HG03139 (cell line): ENCODE data around the gene OXCT2.
"Not testable (repeated sequence)": the region's sequence is repeated elsewhere in the genome, so short reads cannot be mapped to it uniquely, and the experiment has no call there.

Experiments
- ATAC-seq: cut with Tn5 transposase; IDR thresholded peaks from one replicate; pipeline ENCODE4 v1.9.1; 2021; ENCODE audit not compliant: unreplicated experiment

Gene OXCT2

DNA sequence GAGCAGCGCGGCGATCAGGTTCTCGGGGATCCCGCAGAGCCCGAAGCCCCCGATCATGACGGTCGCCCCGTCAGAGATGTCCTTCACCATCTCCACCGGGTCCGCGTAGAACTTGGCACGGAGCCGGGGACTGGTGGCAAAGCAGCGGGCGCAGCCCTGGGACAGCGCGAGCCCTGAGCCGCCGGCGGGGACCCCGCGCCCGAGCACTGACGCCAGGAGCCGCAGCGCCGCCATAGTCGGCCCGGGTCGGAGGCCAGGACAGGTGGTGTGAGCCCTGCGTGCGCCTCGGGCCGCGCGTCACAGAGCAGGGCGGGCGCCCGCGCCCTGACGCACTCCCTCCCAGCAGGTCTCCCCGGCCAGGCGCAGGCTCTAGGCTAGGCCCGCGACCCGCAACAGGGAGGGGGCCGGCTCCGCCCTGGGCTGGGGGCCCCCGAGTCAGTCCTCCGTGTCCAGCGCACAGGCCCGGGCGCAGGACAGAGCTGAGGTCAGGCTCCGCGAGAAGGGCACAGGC lies at the start of gene OXCT2:
Gene OXCT2, minus strand, starts transcription at position 327 of the 511 bp plus-strand sequence. Its CDS starts 93 bp downstream, at position 234.
- not testable (repeated sequence) for ATAC-seq

DNA sequence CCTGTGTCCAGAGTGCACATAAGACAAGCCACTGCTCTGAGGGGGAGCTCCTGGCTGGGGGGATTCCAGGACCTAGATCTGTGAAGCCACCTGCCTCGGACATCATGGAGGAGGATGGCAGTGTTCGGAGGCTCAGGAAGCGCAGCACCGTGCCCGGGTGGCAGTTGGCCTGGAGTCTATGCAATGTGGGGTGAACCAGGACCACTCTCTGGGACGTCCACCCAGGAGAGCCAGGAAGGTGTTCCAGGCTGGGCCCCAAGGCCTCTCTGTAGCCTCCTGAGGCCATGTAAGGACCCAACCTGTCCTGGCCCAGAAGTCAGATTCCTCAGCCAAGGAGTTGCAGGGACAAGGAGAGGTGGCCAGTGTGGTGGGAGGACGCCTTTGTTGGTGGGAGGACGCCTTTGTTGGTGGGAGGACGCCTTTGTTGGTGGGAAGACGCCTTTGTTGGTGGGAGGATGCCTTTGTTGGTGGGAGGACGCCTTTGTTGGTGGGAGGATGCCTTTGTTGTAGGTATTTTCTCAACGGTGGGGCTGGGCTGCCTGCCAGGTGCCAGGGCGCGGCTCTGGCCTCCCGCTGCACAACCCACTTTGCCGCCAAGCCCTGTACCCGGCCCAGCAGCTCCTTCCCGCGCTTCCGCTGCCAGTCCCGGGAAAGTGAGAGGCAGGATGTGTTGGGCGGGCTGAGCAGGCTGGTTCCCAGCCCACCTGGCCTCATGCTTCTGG lies 48.1 kb upstream of the OXCT2 start:
- no peak for ATAC-seq

DNA sequence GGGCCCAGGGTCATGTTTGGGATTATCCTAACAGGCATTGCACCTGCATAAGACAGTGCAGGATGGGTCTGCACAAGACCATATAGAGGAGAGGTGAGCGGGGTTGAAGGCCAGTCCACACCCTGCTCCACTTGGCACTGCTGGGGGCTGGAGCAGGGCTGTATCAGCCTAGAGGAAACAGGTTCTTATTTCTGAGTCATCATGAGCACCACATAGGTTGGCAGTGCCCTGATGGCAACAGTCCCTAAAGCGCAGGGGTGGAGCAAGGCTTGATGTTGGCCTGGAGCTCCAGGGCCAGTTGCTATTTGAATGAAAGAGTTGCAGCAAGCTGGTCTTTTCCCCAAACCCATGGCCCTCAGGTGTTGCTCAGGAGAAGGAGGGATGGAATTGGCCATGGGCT lies 47.3 kb upstream of the OXCT2 start:
- ATAC-seq, result no peak

DNA sequence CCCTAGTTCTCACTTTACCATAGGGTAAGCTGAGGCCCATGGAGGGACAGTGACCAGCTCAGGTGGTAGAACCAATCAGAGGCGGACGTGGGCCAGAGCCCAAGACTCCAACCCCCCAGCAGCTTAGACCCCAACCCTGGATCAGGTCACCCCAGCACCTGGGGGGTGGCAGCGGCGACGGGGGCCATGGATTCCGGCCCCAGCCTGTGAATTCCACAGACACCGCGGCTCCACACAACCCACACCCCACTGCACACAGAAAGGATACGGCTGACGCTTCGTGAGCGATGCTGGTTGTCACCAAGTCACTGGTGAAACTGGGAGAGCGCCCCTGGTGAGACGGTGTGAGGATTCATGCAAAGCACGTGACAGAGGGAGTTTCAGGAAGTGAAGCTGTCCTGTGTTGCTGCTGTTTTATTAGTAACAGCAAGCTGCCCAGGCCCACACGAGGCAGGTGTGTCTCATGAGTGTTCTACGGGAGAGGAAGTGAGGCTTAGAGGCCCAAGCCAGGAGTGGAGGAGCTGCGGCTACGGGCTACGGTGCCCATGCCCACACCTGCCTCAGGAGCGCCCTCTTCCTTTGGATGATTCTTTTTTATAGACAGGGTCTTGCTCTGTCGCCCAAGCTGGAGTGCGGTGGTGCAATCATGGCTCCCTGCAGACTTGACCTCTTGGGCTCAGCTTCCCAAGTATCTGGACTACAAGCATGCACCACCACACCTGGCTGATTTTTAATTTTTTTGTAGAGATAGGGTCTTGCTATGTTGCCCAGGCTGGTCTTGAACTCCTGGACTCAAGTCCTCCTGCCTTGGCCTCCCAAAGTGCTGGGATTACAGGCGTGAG lies 46.2 kb upstream of the OXCT2 start:
- peak; percentile 60 for ATAC-seq

DNA sequence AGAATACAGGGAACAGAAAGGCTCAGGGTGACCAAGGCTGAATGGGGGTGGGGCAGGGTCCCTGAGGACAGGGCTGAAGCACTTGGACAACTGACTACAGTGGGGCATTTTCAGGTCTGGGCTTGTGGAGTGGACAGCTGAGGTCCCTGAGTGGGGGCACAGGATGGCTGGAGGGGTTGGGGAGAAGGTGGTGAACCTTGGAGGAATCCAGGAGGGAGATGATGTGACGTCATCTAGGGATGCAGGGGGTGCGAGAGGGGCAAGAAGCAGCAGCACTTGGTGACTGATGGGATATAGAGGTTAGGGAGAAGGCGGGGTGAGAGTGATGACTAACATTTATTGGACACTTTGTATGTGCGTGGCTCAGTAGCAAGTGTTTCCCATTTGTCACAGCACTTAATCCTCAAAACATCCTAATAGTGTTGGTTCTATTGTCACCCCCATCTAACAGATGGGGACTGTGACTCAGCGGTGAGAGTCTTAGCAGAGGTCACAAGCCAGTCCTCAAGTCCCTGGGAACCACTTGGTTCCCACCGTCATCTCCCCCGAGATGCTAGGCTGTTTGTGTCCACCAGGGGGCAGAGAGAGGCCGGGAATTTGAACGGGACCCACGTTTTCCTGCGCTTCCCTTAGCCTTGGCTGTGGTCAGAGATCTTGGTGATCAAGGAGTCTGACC lies 45.4 kb upstream of the OXCT2 start:
- peak; percentile 42 for ATAC-seq

DNA sequence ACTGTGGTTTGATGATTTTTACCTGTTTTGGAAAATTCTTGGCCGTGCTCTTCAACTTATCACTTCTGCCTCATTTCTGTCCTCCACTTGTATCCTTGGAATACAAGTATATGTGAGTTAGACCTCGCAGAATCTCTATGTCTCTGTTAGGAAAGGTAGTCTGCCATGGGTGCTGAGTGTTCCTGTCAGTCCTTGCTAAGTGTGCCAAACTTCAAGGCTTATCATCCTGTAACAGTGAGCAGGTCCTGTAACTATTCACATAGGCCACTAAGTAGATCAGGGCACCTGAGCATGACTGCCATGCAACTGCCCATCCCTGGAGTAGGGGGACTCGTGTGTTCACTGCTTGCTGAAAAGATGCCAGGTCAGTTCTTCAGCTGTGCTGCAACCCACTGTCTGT lies 41.8 kb upstream of the OXCT2 start:
- ATAC-seq, result no peak

DNA sequence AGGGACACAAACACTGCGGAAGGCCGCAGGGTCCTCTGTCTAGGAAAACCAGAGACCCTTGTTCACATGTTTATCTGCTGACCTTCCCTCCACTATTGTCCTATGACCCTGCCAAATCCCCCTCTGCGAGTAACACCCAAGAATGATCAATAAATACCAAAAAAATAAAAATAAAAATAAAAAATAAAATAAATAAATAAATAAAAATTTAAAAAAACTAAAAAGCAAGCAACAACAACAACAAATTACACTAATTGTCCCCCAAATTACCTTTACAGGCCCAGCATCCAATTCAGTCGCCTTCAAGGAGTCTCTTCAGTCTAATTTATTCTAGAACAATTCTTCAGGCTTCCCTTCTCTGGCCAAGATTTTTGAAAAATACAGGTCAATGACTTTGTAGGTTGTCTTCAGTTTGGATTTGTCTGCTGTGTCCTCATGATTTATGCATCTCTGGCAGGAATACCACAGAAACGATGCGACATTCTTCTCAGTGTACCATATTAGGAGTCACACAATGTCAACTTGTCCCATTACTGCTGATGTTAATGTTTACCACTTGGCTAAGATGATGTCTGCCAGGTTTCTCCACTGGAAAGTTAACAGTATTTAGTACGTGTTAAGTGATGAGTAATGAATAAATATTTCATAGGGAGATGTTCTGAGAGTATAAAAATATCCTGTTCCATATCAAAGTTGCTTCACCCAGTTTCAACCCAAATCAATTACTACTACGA lies 37.8 kb upstream of the OXCT2 start:
- no peak for ATAC-seq

DNA sequence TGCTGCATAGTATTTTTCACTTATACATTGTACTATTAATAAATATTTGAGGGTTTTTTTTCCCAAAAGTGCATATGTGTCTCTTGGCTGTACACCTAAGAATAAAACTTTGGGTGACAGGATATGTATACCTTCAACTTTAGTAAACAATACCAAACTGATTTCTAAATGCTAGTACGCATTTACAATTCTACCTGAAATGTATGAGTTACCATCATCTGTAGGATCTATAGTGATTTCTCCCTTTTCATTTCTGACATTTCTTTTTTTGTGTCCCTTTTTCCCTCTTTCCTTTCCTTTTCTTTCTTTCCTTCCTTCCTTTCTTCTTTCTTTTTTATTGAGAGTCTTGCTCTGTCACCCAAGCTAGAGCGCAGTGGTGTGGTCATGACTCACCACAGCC lies 34.2 kb upstream of the OXCT2 start:
- ATAC-seq, result no peak

DNA sequence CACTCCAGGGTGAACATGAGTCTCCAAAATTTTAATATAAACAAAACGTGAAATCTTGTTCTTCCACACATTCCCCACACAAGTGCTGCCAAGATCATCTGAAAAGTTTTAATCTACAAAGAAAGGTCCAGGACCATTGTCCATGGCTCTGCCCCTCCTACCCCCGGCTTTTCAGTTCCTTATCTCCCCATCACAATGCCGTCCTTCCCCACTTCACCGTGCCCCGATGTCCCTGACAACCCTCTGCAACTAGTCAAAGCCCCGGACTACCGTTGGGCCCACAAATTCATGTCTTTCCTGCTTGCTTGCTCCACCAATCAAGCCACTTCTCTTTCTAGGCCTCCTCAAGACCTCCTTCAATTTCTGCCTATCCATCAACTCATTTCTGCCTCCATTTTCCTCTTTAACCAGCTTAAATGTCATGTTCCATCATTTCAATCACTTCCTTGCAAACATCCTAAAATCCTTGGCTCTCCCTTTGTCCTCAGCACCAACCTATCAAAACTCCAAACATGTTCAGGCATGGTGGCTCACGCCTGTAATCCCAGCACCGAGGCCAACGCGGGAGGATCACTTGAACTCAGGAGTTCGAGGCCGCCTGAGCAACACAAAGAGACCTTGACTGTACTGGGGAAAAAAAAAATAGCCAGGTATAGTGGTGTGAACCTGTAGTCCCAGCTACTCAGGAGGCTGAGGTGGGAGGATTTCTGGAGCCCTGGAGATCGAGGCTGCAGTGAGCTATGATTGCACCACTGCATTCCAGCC lies 31.5 kb upstream of the OXCT2 start:
- no peak for ATAC-seq

DNA sequence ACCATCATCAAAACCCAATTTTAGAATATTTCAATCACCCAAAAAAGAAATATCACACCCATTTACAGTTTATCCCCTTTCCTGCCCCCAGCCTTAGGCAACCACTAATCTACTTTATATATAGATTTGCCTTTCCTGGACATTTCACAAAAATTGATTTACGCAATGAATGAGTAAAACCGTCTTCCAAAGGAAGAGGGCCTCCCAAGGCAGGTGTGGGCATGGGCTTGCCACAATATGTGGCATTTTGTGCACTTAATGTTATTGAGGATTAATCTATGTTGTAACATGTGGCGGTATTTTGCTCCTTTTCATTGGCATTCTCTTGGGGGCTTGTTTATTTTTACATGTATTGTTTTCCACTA lies 29.3 kb upstream of the OXCT2 start:
- ATAC-seq, result no peak

DNA sequence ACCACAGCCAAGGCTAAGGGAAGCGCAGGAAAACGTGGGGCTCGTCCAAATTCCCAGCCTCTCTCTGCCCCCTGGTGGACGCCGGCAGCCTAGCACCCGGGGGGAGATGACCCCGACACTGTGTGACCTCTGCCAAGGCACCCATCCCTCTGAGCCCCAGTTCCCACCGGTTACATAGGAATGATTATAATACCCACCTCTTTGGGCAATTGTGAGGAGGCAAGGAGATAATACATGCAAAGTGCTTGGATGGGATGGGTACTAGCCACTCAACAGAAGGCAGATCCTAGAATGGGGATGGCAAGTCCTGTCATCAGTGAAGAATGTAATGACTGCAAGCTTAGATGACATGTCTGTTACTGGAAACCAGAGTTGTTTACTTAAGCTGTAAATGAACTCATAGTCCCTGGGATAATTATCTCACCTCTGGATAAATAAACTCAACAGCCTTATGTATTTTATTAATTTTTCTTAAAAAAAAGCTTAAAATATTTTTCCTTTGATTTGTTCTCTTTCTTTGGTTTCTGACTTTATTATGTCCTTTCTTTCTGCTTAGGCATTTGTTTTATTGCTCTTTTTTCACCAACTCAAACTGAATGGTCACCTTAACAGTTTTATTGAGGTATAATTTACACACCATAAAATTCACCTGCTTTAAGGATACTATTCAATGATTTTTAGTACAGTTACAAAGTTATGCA lies 28.8 kb upstream of the OXCT2 start:
- peak; percentile 65 for ATAC-seq

DNA sequence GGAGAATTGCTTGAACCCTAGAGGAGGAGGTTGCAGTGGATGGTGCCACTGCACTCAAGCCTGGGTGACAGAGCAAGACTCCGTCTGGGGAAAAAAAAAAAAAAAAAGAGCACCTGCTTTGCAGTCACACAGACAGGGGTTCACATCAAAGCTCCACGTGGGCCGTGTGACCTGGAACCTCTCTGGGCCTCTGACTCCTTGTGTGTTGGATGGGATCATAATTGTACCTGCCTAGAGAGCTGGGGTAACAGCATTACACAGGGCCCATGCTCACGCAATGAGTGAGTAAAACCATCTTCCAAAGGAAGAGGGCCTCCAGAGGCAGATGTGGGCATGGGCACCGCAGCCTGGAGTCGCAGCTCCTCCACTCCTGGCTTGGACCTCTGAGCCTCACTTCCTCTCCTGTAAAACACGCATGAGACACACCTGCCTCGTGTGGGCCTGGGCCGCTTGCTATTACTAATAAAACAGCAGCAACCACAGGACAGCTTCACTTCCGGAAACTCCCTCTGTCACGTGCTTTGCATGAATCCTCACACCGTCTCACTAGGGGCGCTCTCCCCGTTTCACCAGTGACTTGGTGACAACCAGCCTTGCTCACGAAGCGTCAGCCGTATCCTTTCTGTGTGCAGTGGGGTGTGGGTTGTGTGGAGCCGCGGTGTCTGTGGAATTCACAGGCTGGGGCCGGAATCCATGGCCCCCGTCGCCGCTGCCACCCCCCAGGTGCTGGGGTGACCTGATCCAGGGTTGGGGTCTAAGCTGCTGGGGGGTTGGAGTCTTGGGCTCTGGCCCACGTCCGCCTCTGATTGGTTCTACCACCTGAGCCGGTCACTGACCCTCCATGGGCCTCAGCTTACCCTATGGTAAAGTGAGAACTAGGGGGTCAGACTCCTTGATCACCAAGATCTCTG lies 28.0 kb upstream of the OXCT2 start:
- peak; percentile 70 for ATAC-seq

DNA sequence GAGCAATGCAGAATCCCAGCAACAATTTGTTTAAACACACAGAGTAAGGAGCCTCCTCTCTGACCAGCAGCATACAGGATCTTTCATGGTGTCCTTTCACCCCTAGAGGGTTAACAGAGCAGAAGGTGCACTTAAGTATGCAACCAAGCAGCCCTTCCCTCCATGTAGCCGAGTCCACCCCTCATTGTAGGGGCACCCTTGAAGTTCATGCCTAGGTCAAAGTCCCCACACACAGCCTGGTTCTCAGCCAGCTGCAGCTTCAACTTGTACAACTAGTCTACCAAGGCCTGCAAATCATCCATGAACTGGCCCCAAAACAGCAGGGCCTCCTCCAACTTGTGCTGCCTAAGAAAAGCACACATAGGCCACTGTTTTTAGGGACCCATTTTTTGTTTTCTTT lies 24.5 kb upstream of the OXCT2 start:
- ATAC-seq, result no peak

DNA sequence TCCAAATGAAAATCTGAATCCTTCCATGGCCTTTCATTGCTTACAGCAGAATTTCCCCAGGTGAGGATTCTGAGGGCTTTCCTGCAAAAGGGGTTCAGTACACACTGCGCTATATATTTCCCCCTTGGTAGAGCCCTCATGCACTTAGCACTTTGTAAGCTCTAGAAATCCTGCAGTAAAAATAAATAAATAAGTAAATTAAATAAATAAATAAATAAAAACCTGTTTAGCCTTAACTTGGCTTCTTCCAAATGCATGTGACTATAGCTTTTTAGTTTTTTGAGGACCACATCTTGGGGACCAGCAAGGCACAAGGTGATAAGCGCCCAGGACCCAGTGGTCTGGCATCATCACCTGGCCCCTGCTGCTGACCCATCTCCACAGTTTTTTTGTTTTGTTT lies 20.7 kb upstream of the OXCT2 start:
- ATAC-seq, result no peak

DNA sequence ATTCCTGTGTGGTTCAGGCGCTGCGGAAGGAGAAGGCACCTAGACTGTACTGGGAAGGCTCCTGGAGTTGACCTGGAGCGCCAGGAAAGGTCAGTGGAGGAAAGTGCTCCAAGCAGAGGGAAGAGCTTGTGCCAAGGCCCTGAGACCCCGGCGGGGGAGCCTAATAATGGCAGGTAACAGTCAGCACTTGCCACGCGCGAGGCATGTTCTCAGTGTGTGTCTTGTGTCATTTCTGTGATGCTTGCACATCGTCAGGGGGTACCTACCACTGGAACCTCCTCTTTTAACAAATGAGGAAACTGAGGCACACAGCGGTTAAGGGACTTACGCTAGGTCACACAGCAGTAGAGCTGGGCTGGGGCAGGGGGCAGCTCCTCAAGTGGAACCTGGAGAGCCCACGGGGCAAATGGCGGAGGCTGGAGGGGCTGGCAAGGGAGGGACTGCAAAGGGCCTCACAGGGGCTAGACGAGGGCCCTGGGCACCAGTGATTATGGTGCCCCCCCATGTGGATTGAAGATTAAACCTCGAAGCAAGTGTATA lies 18.5 kb upstream of the OXCT2 start:
- no peak for ATAC-seq

DNA sequence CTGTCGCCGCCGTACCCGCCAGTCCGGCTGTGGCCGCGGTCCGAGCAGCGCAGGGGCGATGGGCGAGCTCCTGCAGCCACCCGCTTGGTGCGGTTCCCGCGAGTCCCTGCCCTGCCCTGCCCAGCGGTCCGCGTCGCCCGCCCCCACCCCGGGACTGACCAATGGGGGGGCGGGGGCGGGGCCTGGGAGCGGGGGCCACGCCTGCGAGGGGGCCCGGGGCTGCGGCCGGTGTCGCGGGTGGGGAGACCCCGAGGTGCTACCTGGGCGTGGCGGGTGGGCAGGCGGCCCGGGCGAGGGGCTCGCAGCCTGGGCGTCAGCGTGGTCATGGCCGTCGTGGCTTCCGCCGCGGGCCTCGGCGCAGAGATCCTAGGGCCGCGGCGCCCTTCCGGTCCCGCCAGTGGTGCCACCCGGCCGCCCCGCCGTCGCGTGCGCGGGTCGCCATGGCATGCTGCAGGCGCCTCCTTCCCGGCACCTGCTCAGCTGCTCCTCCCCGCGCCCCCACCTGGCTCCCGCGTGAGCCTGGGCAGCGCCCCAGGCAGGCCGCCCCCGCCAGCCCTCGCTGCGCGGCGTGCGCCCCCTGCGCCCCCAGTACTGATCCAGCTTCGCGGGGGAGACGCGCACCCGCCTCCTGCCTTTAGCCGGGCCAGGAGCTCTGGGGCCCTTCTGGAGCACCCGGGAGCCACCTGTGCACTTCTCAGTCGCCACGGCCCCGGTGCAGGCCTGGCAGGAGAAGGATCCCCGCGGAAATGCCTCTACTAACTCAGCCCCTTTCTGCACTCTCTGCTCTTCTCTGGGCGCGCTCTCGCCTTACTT lies 17.8 kb upstream of the OXCT2 start, which contains the start of gene BMP8B:
Gene BMP8B, minus strand, starts transcription at position 108 of the 813 bp plus-strand sequence. CDS start 380 bp downstream, outside the sequence.
- peak; percentile 52 for ATAC-seq

DNA sequence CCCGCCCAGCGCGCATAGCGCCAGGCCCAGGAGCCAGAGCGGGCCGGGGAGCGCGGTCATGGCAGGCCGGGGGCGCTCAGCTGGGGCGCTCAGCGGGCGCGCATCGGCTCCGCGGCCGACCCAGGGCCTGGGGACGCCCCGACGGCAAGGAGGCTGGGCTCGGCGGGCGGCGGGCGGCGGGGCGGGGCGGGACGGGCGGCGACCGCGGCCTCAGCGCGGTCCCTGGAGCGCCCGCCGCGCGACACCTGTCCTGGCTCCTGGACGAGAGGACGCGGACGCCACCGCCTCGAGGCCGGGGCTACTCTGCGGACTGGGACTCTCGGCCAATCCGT lies 17.2 kb upstream of the OXCT2 start:
- ATAC-seq, result no peak
